RWPE2 (cell line): ENCODE results near the gene KLK15.
A peak's percentile ranks its signal among the peaks of the same experiment; 100 is the strongest.
"Not testable (repeated sequence)": the region's sequence is repeated elsewhere in the genome, so short reads cannot be mapped to it uniquely, and the experiment has no call there.

Source experiments
- ATAC-seq: fragments of 200-7000 bp; cut with Tn5 transposase; 3 replicates; pipeline ENCODE4 v1.9.1; 2021; ENCODE audit warnings: low read depth
- DNase-seq: peaks from one replicate; pipeline ENCODE4 v3.0.0-alpha.2; 2020; ENCODE audit warnings: low spot score
- H3K27ac ChIP-seq: fragments of 450-650 bp; 2 replicates; pipeline ENCODE4 v1.5.1; 2017; ENCODE audit warnings: mild to moderate bottlenecking; ENCODE audit not compliant: poor library complexity, severe bottlenecking
- H3K27me3 ChIP-seq: fragments of 250-450 bp; sonication (Bioruptor Pico); 2 replicates; pipeline ENCODE4 v1.5.1; 2021; ENCODE audit warnings: mild to moderate bottlenecking, moderate library complexity; ENCODE audit not compliant: insufficient read depth, poor library complexity, severe bottlenecking
- H3K36me3 ChIP-seq: fragments of 250-450 bp; sonication (Bioruptor Pico); 2 replicates; pipeline ENCODE4 v1.5.1; 2020; ENCODE audit warnings: low read depth, mild to moderate bottlenecking, moderate library complexity
- H3K4me1 ChIP-seq: fragments of 250-450 bp; sonication (Bioruptor Pico); 2 replicates; pipeline ENCODE4 v1.5.1; 2021; ENCODE audit warnings: mild to moderate bottlenecking, moderate library complexity; ENCODE audit not compliant: insufficient read depth, poor library complexity, severe bottlenecking
- H3K4me3 ChIP-seq: fragments of 250-450 bp; sonication (Bioruptor Pico); 2 replicates; pipeline ENCODE4 v1.5.1; 2021; ENCODE audit warnings: mild to moderate bottlenecking, moderate library complexity; ENCODE audit not compliant: severe bottlenecking
- H3K9me3 ChIP-seq: fragments of 250-450 bp; sonication (Bioruptor Pico); 2 replicates; pipeline ENCODE4 v1.5.1; 2021; ENCODE audit warnings: mild to moderate bottlenecking, moderate library complexity; ENCODE audit not compliant: severe bottlenecking
- CTCF ChIP-seq: fragments of 450-650 bp; IDR thresholded peaks from one replicate; pipeline ENCODE4 v1.5.1; 2017; ENCODE audit warnings: mild to moderate bottlenecking, moderate library complexity; ENCODE audit not compliant: poor library complexity, severe bottlenecking

KLK15 gene

GRCh38 chr19:50818859-50819472, 14.4 kb downstream of the KLK15 start:
- Histone ChIP-seq H3K4me1 (no peaks in the 10 kb centered on the region), H3K36me3 (no peaks in the 10 kb centered on the region), H3K9me3 (no peaks in the 10 kb centered on the region), H3K4me3 (no peak overlapping the region), H3K27me3 (peaks cover 14% of the 10 kb centered on the region), H3K27ac (no peak overlapping the region)
- TF ChIP-seq CTCF = no peak
- DNase-seq = no peak
- ATAC-seq = no peak

DNA sequence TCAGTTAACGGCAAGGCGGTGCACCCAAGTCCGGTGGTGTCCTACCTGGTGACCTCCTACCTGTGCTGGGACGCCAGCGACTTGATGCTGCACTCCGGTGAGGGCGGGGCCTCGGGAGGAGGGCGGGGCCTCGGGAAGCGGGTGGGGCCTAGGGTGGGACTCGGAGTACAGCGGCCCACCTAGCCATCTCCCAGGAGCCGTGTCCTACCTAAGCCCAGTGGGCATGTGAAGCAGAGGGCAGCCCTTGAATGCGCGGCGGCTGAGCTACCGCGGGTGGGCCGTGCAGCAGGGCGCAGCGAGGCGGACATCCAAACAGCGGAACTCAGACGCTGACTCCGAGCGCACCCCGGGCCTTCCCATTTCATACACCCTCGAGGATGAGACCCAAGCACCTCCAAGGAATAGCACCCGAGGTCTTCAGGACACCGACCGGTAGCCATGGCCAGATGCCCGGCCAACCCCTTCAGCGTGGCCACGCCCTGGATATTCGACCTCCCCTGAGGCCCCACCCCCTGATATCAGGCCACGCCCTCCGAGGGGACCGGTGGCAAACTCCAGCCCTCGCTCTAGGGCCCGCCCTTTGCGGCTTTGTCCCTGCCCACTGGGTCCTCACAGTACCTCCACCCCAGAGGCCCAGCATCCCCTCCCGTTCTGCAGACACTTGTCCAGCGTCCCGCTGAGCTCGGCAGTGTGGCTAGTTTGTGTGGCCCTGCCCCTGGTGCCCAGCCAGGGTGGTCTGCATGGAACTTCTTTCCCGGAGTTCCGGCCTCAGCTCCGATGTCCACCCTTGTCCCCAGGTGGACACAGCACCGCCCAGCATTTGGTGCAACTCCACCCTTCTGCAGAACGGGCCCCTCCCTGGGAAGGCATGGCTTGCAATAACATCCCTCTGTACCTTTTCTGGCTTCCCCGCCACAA, 15.2 kb downstream of the KLK15 start:
- ATAC-seq = peak; percentile 73

DNA sequence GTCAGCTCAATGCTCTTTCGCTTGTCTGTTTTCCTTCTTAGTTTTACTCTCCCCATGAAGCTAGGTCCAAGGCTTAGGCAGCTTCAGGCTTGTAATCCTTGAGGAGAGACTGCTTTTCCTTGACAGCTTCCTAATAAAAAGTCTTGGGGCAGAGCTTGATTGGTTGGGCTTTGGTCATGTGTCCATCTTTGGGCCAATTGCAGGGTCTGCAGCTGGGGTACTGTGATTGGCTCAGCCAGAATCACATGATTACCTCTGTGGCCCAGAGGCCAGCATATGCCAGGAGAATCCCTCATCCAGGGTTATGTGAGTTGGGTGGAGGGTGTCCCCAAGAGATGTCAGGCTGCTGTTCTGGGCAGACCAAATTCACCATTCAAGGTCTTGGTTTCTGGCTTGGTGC, 17.9 kb downstream of the KLK15 start:
- Histone ChIP-seq H3K9me3 (no peaks in the 10 kb centered on the region), H3K4me1 (no peaks in the 10 kb centered on the region), H3K4me3 (no peak overlapping the region), H3K27me3 (peaks cover 8% of the 10 kb centered on the region), H3K36me3 (no peaks in the 10 kb centered on the region), H3K27ac (no peak overlapping the region)
- ATAC-seq = no peak
- TF ChIP-seq CTCF = no peak
- DNase-seq = no peak

More for the DNA sequence above, 15.2 kb downstream of the KLK15 start:
- Histone ChIP-seq H3K4me3 (peak overlapping the region; percentile 34), H3K27ac (no peak overlapping the region), H3K9me3 (no peaks in the 10 kb centered on the region), H3K27me3 (peaks cover 11% of the 10 kb centered on the region), H3K36me3 (no peaks in the 10 kb centered on the region), H3K4me1 (no peaks in the 10 kb centered on the region)
- no peak for TF ChIP-seq CTCF
- DNase-seq = no peak

- H3K9me3 ChIP-seq = no peaks in the 10 kb centered on the region
- H3K4me1 ChIP-seq = no peaks in the 10 kb centered on the region
- no peak overlapping the region for H3K4me3 ChIP-seq
- no peak overlapping the region for H3K27ac ChIP-seq
- TF ChIP-seq CTCF = no peak
- H3K27me3 ChIP-seq = peaks cover 6% of the 10 kb centered on the region
- ATAC-seq = no peak
- no peak for DNase-seq
- no peaks in the 10 kb centered on the region for H3K36me3 ChIP-seq
These were observed 18.5 kb downstream of the KLK15 start for GRCh38 chr19:50814883-50815282.

DNA sequence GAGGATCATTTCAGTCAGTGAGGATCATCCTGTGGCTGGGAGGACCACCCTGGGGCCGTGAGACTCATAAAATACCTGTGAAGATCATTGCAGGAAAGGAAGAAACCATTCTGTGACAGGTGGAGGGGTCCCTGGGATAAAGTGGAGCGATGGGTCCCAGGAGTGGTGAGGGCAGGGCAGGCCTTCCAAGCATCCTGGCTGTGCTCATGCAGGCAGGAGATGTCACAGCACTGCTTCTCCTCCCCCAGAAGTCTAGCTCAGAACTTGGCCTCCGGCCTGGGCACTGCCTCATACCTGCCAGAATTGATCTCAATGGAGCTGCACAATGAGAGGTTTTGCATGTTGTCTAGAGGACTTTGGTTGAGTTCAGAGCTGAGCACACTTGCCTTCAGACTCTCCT, 20.9 kb downstream of the KLK15 start:
- Histone ChIP-seq H3K27me3 (no peaks in the 10 kb centered on the region), H3K36me3 (no peaks in the 10 kb centered on the region), H3K9me3 (no peaks in the 10 kb centered on the region), H3K27ac (no peak overlapping the region), H3K4me1 (no peaks in the 10 kb centered on the region), H3K4me3 (no peak overlapping the region)
- DNase-seq (no peak), ATAC-seq (no peak)
- no peak for TF ChIP-seq CTCF

DNA sequence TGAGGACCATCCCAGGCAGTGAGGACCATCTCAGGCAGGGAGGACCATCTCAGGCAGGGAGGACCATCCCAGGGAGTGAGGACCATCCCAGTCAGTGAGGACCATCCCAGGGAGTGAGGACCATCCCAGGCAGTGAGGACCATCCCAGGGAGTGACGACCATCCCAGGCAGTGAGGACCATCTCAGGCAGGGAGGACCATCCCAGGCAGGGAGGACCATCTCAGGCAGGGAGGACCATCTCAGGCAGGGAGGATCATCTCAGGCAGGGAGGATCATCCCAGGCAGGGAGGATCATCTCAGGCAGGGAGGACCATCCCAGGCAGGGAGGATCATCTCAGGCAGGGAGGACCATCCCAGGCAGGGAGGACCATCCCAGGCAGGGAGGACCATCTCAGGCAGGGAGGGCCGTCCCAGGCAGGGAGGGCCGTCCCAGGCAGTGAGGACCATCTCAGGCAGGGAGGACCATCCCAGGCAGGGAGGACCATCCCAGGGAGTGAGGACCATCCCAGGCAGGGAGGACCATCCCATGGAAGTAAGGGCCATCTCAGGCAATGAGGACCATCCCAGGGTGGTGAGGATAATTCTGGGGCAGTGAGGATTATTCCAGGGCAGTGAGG, 21.6 kb downstream of the KLK15 start:
- H3K4me1 ChIP-seq, DNase-seq, H3K27ac ChIP-seq, H3K27me3 ChIP-seq, H3K4me3 ChIP-seq, H3K9me3 ChIP-seq, ATAC-seq, H3K36me3 ChIP-seq: not testable (repeated sequence)
